ENCODE data around the gene USP24. TPM values are rescaled to one million over a fixed set of nuclear protein-coding genes. Genes with fewer than 3 reads are reported as not detected.
"Not testable (repeated sequence)": the region's sequence is repeated elsewhere in the genome, so short reads cannot be mapped to it uniquely, and the experiment has no call there.

The USP24 gene
- total RNA-seq, 1 donor from 2014 or later = 37.7 TPM

DNA sequence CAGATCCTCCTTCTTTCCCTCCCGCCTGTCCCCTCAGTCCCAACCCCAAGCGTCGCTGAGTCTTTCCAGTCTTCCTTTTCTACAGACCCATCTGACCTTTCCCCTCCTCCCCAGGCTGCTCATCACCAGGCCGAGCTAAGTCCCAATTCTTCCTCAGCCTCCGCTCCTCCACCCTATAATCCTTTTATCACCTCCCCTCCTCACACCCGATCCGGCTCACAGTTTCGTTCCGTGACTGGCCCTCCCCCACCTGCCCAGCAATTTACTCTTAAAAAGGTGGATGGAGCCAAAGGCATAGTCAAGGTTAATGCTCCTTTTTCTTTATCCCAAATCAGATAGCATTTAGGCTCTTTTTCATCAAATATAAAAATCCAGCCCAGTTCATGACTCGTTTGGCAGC is 191.0 kb downstream of the USP24 start:
- H3K27ac Mint-ChIP-seq (ENCODE audit: unreplicated experiment); H3K27me3 Mint-ChIP-seq (ENCODE audit: unreplicated experiment); DNase-seq (ENCODE audit: low spot score); H3K36me3 Mint-ChIP-seq (ENCODE audit: low read depth, unreplicated experiment); H3K9me3 Mint-ChIP-seq (ENCODE audit: unreplicated experiment); H3K4me1 Mint-ChIP-seq (ENCODE audit: unreplicated experiment); H3K4me3 Mint-ChIP-seq (ENCODE audit: unreplicated experiment): not testable (repeated sequence)

DNA sequence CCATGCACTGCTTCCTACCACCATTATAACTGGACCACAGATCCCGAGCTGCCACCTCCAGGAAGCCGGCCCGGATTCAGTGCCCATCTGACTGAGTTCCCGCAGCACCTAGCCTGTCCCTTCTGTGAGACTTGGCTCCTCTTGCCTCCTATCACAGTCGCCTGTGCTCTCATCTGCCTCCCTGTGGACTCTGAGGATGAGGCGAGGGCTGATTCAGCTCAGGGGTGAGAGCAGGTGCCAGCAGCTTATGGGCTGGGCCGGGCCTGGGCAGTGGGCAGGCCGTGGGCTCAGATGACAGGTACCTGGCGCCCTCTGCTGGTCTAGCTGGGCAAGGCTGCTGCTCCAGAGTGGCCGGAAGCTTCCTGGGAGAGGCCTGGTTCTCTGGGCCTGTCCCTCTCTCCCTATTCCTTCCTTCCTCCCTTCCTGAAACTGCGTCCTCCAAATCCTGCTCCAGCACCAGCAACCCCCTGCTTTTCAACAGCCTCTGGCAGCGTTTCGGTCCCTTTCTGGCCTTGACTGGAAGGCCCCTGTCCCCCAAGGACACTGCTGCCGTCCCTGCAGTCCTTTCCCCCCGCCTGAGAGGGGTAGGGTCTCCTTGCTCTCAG is 193.1 kb downstream of the USP24 start:
- Mint-ChIP-seq H3K9me3 (ENCODE audit: unreplicated experiment) (no peaks in the 10 kb centered on the region), H3K27ac (ENCODE audit: unreplicated experiment) (no peak overlapping the region), H3K36me3 (ENCODE audit: low read depth, unreplicated experiment) (no peaks in the 10 kb centered on the region), H3K4me1 (ENCODE audit: unreplicated experiment) (peaks cover 4% of the 10 kb centered on the region), H3K27me3 (ENCODE audit: unreplicated experiment) (peaks cover 3% of the 10 kb centered on the region), H3K4me3 (ENCODE audit: unreplicated experiment) (no peak overlapping the region)
- TF ChIP-seq, protein P1, sequence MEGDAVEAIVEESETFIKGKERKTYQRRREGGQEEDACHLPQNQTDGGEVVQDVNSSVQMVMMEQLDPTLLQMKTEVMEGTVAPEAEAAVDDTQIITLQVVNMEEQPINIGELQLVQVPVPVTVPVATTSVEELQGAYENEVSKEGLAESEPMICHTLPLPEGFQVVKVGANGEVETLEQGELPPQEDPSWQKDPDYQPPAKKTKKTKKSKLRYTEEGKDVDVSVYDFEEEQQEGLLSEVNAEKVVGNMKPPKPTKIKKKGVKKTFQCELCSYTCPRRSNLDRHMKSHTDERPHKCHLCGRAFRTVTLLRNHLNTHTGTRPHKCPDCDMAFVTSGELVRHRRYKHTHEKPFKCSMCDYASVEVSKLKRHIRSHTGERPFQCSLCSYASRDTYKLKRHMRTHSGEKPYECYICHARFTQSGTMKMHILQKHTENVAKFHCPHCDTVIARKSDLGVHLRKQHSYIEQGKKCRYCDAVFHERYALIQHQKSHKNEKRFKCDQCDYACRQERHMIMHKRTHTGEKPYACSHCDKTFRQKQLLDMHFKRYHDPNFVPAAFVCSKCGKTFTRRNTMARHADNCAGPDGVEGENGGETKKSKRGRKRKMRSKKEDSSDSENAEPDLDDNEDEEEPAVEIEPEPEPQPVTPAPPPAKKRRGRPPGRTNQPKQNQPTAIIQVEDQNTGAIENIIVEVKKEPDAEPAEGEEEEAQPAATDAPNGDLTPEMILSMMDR (IDR thresholded peaks at IDR 0.05; ENCODE audit: unreplicated experiment) = peak; percentile 90
- DNase-seq (ENCODE audit: low spot score) = peak; percentile 93

DNA sequence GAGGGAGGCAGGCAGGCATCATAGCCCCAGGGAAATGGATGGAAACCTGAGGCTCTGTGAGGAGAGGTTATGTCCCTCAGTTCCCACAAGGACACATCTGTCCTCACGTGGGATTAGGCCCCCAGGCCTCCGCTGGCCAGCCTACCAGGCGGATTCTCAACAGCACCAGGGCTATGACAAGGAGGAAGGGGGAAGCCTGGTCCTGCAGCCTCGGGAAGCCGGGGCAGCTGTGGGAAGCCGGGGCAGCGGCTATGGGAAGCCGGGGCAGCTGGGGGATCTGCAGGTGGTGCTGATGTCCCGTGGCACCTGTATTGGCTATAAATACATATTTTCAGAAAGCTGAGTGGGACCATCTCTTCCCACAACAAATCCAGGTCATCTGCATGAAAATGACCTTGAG is 196.8 kb downstream of the USP24 start:
- peaks cover 5% of the 10 kb centered on the region for H3K27me3 Mint-ChIP-seq (ENCODE audit: unreplicated experiment)
- TF ChIP-seq, protein P1 (IDR thresholded peaks at IDR 0.05; ENCODE audit: unreplicated experiment) = no peak
- no peak overlapping the region for H3K4me3 Mint-ChIP-seq (ENCODE audit: unreplicated experiment)
- H3K9me3 Mint-ChIP-seq (ENCODE audit: unreplicated experiment) = no peaks in the 10 kb centered on the region
- peaks cover 4% of the 10 kb centered on the region for H3K4me1 Mint-ChIP-seq (ENCODE audit: unreplicated experiment)
- no peaks in the 10 kb centered on the region for H3K36me3 Mint-ChIP-seq (ENCODE audit: low read depth, unreplicated experiment)
- no peak overlapping the region for H3K27ac Mint-ChIP-seq (ENCODE audit: unreplicated experiment)
- no peak for DNase-seq (ENCODE audit: low spot score)

Small RNA genes within 50 kb of the gene (microRNA-seq; reads per million reads assigned to microRNA genes)
- gene MIR4422 (ENCODE audit: unreplicated experiment) = 0.42 reads per million

Other genes starting within 250 kb of the USP24 start
- not detected for gene TMEM61, start 234.7 kb downstream of the USP24 start, total RNA-seq (ENCODE audit: unreplicated experiment)
- not detected for gene BSND, start 216.4 kb downstream of the USP24 start, total RNA-seq (ENCODE audit: unreplicated experiment)
- 6.8 TPM for gene PCSK9, start 175.8 kb downstream of the USP24 start, total RNA-seq (ENCODE audit: unreplicated experiment)

All from endothelial cell (in vitro differentiated cells).